Measurements from ENCODE around the gene EMX1. TPM values are rescaled to one million over a fixed set of nuclear protein-coding genes. Genes with fewer than 3 reads are reported as not detected.

Gene EMX1
- total RNA-seq, 5 donors from 2014 or later (not counting 1 experiment from before 2014, with no cell fraction given), result not detected

GRCh38 chr2:72892506-72893173, 24.7 kb upstream of the EMX1 start:
- Mint-ChIP-seq H3K4me3 (no peak overlapping the region), H3K36me3 (no peaks in the 10 kb centered on the region), H3K27me3 (peaks cover 47 to 73% of the 10 kb centered on the region in 2 donors), H3K4me1 (peaks cover 5 to 12% (median 10%) of the 10 kb centered on the region in 3 donors), H3K9me3 (no peaks in the 10 kb centered on the region), H3K27ac (no peak overlapping the region)
- no peaks in the 10 kb centered on the region for H3K9me3 ChIP-seq
- peak in 28 of 35 experiments; percentile 23 to 71 (median 44) for DNase-seq
- 9% methylated on average over 10 of the region's 11 CpGs for WGBS (ENCODE audit: insufficient coverage)
- no peak overlapping the region for H3K27ac ChIP-seq (ENCODE audit: low read length)
- peak; percentile 56 to 88 (median 78) for ATAC-seq (replicated peaks in 1 of 4)
- peaks cover 0 to 11% of the 10 kb centered on the region in 2 experiments for H3K4me1 ChIP-seq (ENCODE audit: control insufficient read depth in 1 of 2, extremely low read depth in 1 of 2, insufficient read depth in 2 of 2, low read length in 2 of 2)
- ChIA-PET CTCF (interaction anchor here (0.6 to 2.2 kb wide), 9 partner anchors 8 to 285 kb away, joined by 3 to 19 read pairs (median 7); no protein-coding TSS in a partner anchor), POLR2A (no interaction called here)
- H3K4me3 ChIP-seq (ENCODE audit: control insufficient read depth in 1 of 2, extremely low read depth in 1 of 2, low read length in 1 of 2), result no peak overlapping the region
- H3K27me3 ChIP-seq (replicated peaks in 1 of 2; ENCODE audit: control insufficient read depth in 2 of 2, extremely low read depth in 1 of 2, insufficient read depth in 2 of 2, low read length in 1 of 2), result peaks cover 10 to 84% of the 10 kb centered on the region in 2 experiments
- H3K36me3 ChIP-seq (ENCODE audit: control insufficient read depth in 2 of 2, extremely low read depth in 1 of 2, insufficient read depth in 1 of 2, low read length in 1 of 2), result no peaks in the 10 kb centered on the region

GRCh38 chr2:72893594-72894319, 23.6 kb upstream of the EMX1 start:
- H3K4me1 ChIP-seq (ENCODE audit: control insufficient read depth in 1 of 2, extremely low read depth in 1 of 2, insufficient read depth in 2 of 2, low read length in 2 of 2), result no peaks in the 10 kb centered on the region
- no peak overlapping the region for H3K4me3 Mint-ChIP-seq
- no peaks in the 10 kb centered on the region for H3K9me3 Mint-ChIP-seq
- no peaks in the 10 kb centered on the region for H3K36me3 Mint-ChIP-seq
- ChIA-PET POLR2A (no interaction called here), CTCF (interaction anchor here (0.6 to 2.2 kb wide), 5 partner anchors 9 to 283 kb away, joined by 3 to 19 read pairs (median 7); no protein-coding TSS in a partner anchor)
- no peaks in the 10 kb centered on the region for H3K36me3 ChIP-seq (ENCODE audit: control insufficient read depth in 2 of 2, extremely low read depth in 1 of 2, insufficient read depth in 1 of 2, low read length in 1 of 2)
- WGBS (ENCODE audit: insufficient coverage), result 19% methylated on average over 6 of the region's 15 CpGs
- DNase-seq (peak in 8 of 35 experiments; percentile 21 to 49 (median 28)), ATAC-seq (replicated peaks in 1 of 4) (peak in 3 of 4 experiments; percentile 35 to 63 (median 57))
- no peaks in the 10 kb centered on the region for H3K9me3 ChIP-seq
- H3K27me3 ChIP-seq (replicated peaks in 1 of 2; ENCODE audit: control insufficient read depth in 2 of 2, extremely low read depth in 1 of 2, insufficient read depth in 2 of 2, low read length in 1 of 2), result peaks cover 10 to 76% of the 10 kb centered on the region in 2 experiments
- peaks cover 2 to 8% (median 3%) of the 10 kb centered on the region in 3 donors for H3K4me1 Mint-ChIP-seq
- H3K27ac ChIP-seq (ENCODE audit: low read length), result no peak overlapping the region
- H3K4me3 ChIP-seq (ENCODE audit: control insufficient read depth in 1 of 2, extremely low read depth in 1 of 2, low read length in 1 of 2), result no peak overlapping the region
- H3K27ac Mint-ChIP-seq, result no peak overlapping the region
- H3K27me3 Mint-ChIP-seq, result peaks cover 48 to 68% of the 10 kb centered on the region in 2 donors

- Mint-ChIP-seq H3K9me3 (no peaks in the 10 kb centered on the region), H3K4me3 (no peak overlapping the region), H3K4me1 (peaks cover 2 to 8% (median 3%) of the 10 kb centered on the region in 3 donors), H3K36me3 (no peaks in the 10 kb centered on the region), H3K27me3 (peaks cover 55 to 65% of the 10 kb centered on the region in 2 donors), H3K27ac (no peak overlapping the region)
- 100% methylated on average over 1 of the region's 9 CpGs for WGBS (ENCODE audit: insufficient coverage)
- CTCF ChIA-PET, result no interaction called here
- no peaks in the 10 kb centered on the region for H3K4me1 ChIP-seq (ENCODE audit: control insufficient read depth in 1 of 2, extremely low read depth in 1 of 2, insufficient read depth in 2 of 2, low read length in 2 of 2)
- H3K27me3 ChIP-seq (replicated peaks in 1 of 2; ENCODE audit: control insufficient read depth in 2 of 2, extremely low read depth in 1 of 2, insufficient read depth in 2 of 2, low read length in 1 of 2), result peaks cover 6 to 70% of the 10 kb centered on the region in 2 experiments
- POLR2A ChIA-PET, result no interaction called here
- no peak overlapping the region for H3K27ac ChIP-seq (ENCODE audit: low read length)
- ATAC-seq (replicated peaks in 1 of 4) (no peak), DNase-seq (no peak)
- no peaks in the 10 kb centered on the region for H3K9me3 ChIP-seq
- H3K4me3 ChIP-seq (ENCODE audit: control insufficient read depth in 1 of 2, extremely low read depth in 1 of 2, low read length in 1 of 2), result no peak overlapping the region
- no peaks in the 10 kb centered on the region for H3K36me3 ChIP-seq (ENCODE audit: control insufficient read depth in 2 of 2, extremely low read depth in 1 of 2, insufficient read depth in 1 of 2, low read length in 1 of 2)
These were observed 22.8 kb upstream of the EMX1 start for GRCh38 chr2:72894514-72894913.

GRCh38 chr2:72895154-72895553, 22.2 kb upstream of the EMX1 start:
- peaks cover 50 to 60% of the 10 kb centered on the region in 2 donors for H3K27me3 Mint-ChIP-seq
- no peaks in the 10 kb centered on the region for H3K9me3 Mint-ChIP-seq
- POLR2A ChIA-PET, result no interaction called here
- ATAC-seq (replicated peaks in 1 of 4) (no peak), DNase-seq (no peak)
- no peak overlapping the region for H3K27ac ChIP-seq (ENCODE audit: low read length)
- CTCF ChIA-PET, result no interaction called here
- WGBS (ENCODE audit: insufficient coverage), result 36% methylated on average over 1 of the region's 4 CpGs
- H3K36me3 ChIP-seq (ENCODE audit: control insufficient read depth in 2 of 2, extremely low read depth in 1 of 2, insufficient read depth in 1 of 2, low read length in 1 of 2), result no peaks in the 10 kb centered on the region
- peaks cover 2 to 8% (median 3%) of the 10 kb centered on the region in 3 donors for H3K4me1 Mint-ChIP-seq
- peak overlapping the region in 1 of 2 donors; percentile 62 for H3K27ac Mint-ChIP-seq
- no peak overlapping the region for H3K4me3 ChIP-seq (ENCODE audit: control insufficient read depth in 1 of 2, extremely low read depth in 1 of 2, low read length in 1 of 2)
- H3K4me1 ChIP-seq (ENCODE audit: control insufficient read depth in 1 of 2, extremely low read depth in 1 of 2, insufficient read depth in 2 of 2, low read length in 2 of 2), result no peaks in the 10 kb centered on the region
- H3K27me3 ChIP-seq (replicated peaks in 1 of 2; ENCODE audit: control insufficient read depth in 2 of 2, extremely low read depth in 1 of 2, insufficient read depth in 2 of 2, low read length in 1 of 2), result peaks cover 6 to 71% of the 10 kb centered on the region in 2 experiments
- no peaks in the 10 kb centered on the region for H3K9me3 ChIP-seq
- H3K4me3 Mint-ChIP-seq, result no peak overlapping the region
- no peaks in the 10 kb centered on the region for H3K36me3 Mint-ChIP-seq

GRCh38 chr2:72895759-72896281, 21.5 kb upstream of the EMX1 start:
- Mint-ChIP-seq H3K36me3 (no peaks in the 10 kb centered on the region), H3K4me1 (peaks cover 2 to 8% (median 3%) of the 10 kb centered on the region in 3 donors), H3K27ac (no peak overlapping the region), H3K9me3 (no peaks in the 10 kb centered on the region), H3K27me3 (peaks cover 51 to 61% of the 10 kb centered on the region in 2 donors), H3K4me3 (no peak overlapping the region)
- no peaks in the 10 kb centered on the region for H3K36me3 ChIP-seq (ENCODE audit: control insufficient read depth in 2 of 2, extremely low read depth in 1 of 2, insufficient read depth in 1 of 2, low read length in 1 of 2)
- WGBS (ENCODE audit: insufficient coverage), result 45% methylated on average over 12 of the region's 16 CpGs
- no peak overlapping the region for H3K27ac ChIP-seq (ENCODE audit: low read length)
- CTCF ChIA-PET, result no interaction called here
- peaks cover 6 to 75% of the 10 kb centered on the region in 2 experiments for H3K27me3 ChIP-seq (replicated peaks in 1 of 2; ENCODE audit: control insufficient read depth in 2 of 2, extremely low read depth in 1 of 2, insufficient read depth in 2 of 2, low read length in 1 of 2)
- POLR2A ChIA-PET, result no interaction called here
- DNase-seq (no peak), ATAC-seq (replicated peaks in 1 of 4) (no peak)
- H3K4me3 ChIP-seq (ENCODE audit: control insufficient read depth in 1 of 2, extremely low read depth in 1 of 2, low read length in 1 of 2), result no peak overlapping the region
- H3K9me3 ChIP-seq, result no peaks in the 10 kb centered on the region
- no peaks in the 10 kb centered on the region for H3K4me1 ChIP-seq (ENCODE audit: control insufficient read depth in 1 of 2, extremely low read depth in 1 of 2, insufficient read depth in 2 of 2, low read length in 2 of 2)

GRCh38 chr2:72896446-72896845, 20.9 kb upstream of the EMX1 start:
- Histone ChIP-seq H3K4me3 (ENCODE audit: control insufficient read depth in 1 of 2, extremely low read depth in 1 of 2, low read length in 1 of 2) (no peak overlapping the region), H3K36me3 (ENCODE audit: control insufficient read depth in 2 of 2, extremely low read depth in 1 of 2, insufficient read depth in 1 of 2, low read length in 1 of 2) (no peaks in the 10 kb centered on the region), H3K27ac (ENCODE audit: low read length) (no peak overlapping the region), H3K4me1 (ENCODE audit: control insufficient read depth in 1 of 2, extremely low read depth in 1 of 2, insufficient read depth in 2 of 2, low read length in 2 of 2) (no peaks in the 10 kb centered on the region), H3K9me3 (no peaks in the 10 kb centered on the region), H3K27me3 (replicated peaks in 1 of 2; ENCODE audit: control insufficient read depth in 2 of 2, extremely low read depth in 1 of 2, insufficient read depth in 2 of 2, low read length in 1 of 2) (peaks cover 6 to 74% of the 10 kb centered on the region in 2 experiments)
- no peak overlapping the region for H3K4me3 Mint-ChIP-seq
- WGBS (ENCODE audit: insufficient coverage), result 50% methylated on average over 1 of the region's 4 CpGs
- DNase-seq (no peak), ATAC-seq (replicated peaks in 1 of 4) (no peak)
- ChIA-PET POLR2A (no interaction called here), CTCF (no interaction called here)
- no peaks in the 10 kb centered on the region for H3K9me3 Mint-ChIP-seq
- H3K36me3 Mint-ChIP-seq, result no peaks in the 10 kb centered on the region
- H3K4me1 Mint-ChIP-seq, result peaks cover 2 to 8% (median 3%) of the 10 kb centered on the region in 3 donors
- H3K27me3 Mint-ChIP-seq, result peaks cover 55 to 61% of the 10 kb centered on the region in 2 donors
- H3K27ac Mint-ChIP-seq, result no peak overlapping the region
